ES-I3 (cell line): ENCODE measurements around the gene SOD2.
"Not testable (repeated sequence)": the region's sequence is repeated elsewhere in the genome, so short reads cannot be mapped to it uniquely, and the experiment has no call there.

Experiments used
- H3K36me3 ChIP-seq: 2 replicates; pipeline ENCODE4 v1.6.1; 2013; ENCODE audit warnings: mild to moderate bottlenecking, low read length, control low read depth, moderate library complexity; ENCODE audit not compliant: insufficient read depth
- H3K4me1 ChIP-seq: 2 replicates; pipeline ENCODE4 v1.6.1; 2013; ENCODE audit warnings: mild to moderate bottlenecking, control low read depth, low read length; ENCODE audit not compliant: insufficient read depth
- H3K9ac ChIP-seq: 2 replicates; pipeline ENCODE4 v1.6.1; 2013; ENCODE audit warnings: low read depth, mild to moderate bottlenecking, low read length, moderate library complexity
- H3K9me3 ChIP-seq: 2 replicates; pipeline ENCODE4 v1.6.1; 2013; ENCODE audit warnings: mild to moderate bottlenecking, low read length, moderate library complexity; ENCODE audit not compliant: control insufficient read depth, insufficient read depth

SOD2 gene

DNA sequence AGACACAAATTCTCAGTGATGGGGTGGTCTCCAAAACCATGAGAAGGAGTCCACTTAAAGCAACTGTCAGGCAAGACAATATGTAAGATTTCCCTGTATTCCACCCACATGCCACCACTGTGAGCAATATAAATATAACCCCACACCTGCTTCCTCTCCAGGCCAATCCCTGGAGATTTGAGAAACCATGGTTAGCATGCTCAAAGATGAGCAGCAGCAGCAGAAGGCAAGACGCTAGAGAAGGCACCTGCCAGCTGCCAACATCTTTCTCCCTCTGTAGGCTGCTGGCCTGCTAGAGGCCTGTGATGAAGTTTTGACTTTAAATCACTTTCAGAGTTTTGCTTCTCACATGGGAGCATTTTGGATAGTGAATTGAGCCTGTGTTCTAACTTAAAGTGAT lies 7.9 kb upstream of the SOD2 start:
- H3K9me3 ChIP-seq: no peaks in the 10 kb centered on the region; the same call in 1 of the 2 replicates
- no peaks in the 10 kb centered on the region for H3K36me3 ChIP-seq
- no peak overlapping the region for H3K9ac ChIP-seq
- no peaks in the 10 kb centered on the region for H3K4me1 ChIP-seq

DNA sequence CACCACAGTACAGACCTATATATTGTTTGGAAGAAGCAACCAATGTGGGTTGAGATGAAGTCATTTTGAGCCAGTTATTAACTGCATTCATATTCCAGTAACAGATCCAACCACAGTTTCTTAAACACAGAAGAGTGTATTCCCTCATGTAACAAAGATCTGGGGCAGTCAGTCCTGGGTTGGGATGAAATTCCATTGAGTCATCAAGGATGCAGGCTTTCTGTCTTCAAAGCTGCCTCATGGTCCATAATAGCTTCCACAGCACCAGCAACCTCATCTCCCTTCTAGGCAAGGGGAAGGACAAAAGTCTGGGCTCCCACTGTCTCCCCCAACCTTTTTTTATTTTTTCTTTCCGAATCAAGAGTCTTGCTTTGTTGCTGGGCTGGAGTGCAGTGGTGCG lies 2.9 kb upstream of the SOD2 start:
- no peaks in the 10 kb centered on the region for H3K36me3 ChIP-seq
- no peak overlapping the region for H3K9ac ChIP-seq
- no peaks in the 10 kb centered on the region for H3K4me1 ChIP-seq
- H3K9me3 ChIP-seq: no peaks in the 10 kb centered on the region

DNA sequence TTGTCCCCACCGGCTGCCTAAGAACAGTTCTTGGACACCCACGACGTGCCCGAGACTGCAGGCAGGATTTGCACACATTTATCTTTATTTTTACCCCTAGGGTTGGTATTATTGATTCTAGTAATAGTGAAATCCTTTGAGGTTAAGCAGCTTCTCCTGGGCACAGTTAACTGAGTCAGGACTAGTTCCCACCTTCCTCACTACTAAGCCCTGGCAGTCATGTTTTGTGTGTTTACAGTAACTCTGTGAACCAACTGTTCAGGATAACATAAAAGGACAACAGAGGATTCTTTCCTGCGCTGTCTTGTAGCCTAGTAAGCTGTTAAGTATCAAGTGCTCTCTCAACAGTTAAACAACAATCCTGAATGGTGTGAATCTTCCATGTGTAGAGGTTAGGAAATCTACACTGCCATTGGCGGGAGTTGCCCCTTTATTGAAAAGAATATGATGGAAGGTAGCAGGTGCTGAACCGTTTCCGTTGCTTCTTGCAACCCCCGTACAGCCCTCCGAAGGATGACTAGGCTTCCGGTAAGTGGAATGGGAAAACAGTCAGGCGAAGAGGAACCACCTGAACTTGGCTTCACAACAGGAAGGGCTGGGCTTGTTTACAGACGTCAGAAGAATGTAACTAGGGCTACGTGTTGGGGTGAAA lies 979 bp upstream of the SOD2 start:
- H3K9me3 ChIP-seq: no peaks in the 10 kb centered on the region
- H3K36me3 ChIP-seq: no peaks in the 10 kb centered on the region
- H3K9ac ChIP-seq: peak overlapping the region; percentile 75
- H3K4me1 ChIP-seq: no peaks in the 10 kb centered on the region

DNA sequence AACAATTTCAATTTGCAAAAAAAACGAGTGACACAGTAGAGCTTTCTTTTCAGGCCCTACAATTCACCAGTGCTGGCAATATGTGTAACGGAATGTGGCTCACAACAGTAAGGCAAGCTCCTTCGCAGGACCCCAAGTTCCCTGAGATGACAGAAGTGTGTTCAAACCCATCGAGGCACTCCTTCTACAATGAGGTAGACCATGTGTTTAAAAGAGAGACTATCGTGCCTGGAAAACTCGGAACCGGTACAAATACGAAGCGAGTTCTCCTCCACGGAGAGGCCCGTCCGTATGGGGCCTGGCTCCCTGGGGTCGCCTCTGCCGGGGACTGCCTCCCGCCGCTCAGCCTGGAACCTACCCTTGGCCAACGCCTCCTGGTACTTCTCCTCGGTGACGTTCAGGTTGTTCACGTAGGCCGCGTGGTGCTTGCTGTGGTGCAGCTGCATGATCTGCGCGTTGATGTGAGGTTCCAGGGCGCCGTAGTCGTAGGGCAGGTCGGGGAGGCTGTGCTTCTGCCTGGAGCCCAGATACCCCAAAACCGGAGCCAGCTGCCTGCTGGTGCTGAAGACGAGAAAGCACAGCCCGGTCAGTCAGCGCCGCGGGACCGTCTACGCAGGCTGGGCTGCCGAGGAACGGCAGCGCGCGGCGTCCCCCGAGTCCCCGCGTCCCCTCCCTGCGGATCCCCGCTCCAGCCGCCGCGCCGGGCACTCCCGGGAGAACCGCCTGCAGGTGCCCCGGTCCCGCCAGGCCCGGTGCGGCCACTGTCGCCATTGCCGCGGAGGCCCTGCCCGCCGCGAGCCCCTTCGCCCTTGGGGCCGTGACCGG lies 526 bp downstream of the SOD2 start:
- Histone ChIP-seq H3K4me1 (no peaks in the 10 kb centered on the region), H3K9me3 (no peaks in the 10 kb centered on the region), H3K9ac (peak overlapping the region; percentile 80), H3K36me3 (peaks cover 4% of the 10 kb centered on the region; the same call in 1 of the 2 replicates)

DNA sequence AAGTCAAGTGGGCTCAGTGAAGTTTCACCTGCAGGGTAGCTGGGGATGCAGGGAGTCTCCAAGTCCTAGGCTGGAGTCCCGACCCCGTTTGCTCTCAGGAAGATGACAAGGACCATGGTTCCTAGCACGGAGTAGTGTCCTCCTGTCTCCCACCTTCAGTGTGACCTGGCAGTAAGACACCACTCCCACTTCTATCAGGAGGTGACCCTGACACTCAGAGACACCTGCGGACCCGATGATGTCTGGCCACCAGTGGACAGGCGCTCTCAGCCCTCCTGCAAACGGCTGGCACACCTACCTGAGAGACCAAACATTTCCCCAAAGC lies 1.1 kb downstream of the SOD2 start:
- peaks cover 4% of the 10 kb centered on the region; the same call in 1 of the 2 replicates for H3K36me3 ChIP-seq
- no peaks in the 10 kb centered on the region for H3K4me1 ChIP-seq
- peak overlapping the region; percentile 80; the same call in 1 of the 2 replicates for H3K9ac ChIP-seq
- no peaks in the 10 kb centered on the region for H3K9me3 ChIP-seq

DNA sequence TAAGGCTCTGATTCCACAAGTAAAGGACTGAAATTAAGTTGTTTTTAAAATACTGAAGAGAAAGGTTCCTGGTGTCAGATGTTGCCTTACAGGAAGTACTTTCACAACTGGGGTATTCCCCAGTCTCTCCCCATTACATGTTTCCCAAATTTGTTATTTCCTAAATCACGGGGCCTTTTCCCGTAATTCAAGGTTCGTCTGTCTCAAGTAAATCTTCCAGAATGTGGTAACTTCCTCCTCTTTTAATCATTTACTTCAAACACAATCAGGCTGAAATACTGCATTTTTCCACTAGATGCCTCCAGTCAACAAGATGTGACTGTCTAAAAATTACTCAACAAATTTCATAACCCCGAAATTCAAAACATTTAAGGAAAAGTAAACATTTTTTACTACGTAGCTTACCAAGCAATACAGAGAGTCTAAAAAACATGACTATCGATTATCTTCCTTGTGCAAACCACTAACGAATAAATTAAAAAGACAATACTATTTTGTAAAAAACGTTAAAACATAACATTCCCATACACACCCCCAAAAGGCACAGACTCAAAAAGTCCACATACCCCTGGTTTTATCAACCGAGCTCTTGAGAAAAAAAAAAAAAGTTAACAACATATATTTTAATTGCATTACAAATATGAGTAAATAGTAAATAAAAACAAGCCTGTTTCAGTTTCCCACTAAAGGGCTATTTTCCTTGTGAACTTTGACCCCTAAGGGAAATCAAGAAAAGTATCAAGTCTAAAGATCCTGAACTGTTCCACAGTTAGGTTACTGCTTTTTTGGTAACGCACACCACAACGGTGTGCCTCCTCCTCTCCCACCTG lies 1.7 kb downstream of the SOD2 start:
- H3K4me1 ChIP-seq: no peaks in the 10 kb centered on the region
- H3K36me3 ChIP-seq: peaks cover 4% of the 10 kb centered on the region; the same call in 1 of the 2 replicates
- peak overlapping the region; percentile 80; the same call in 1 of the 2 replicates for H3K9ac ChIP-seq
- H3K9me3 ChIP-seq: no peaks in the 10 kb centered on the region

DNA sequence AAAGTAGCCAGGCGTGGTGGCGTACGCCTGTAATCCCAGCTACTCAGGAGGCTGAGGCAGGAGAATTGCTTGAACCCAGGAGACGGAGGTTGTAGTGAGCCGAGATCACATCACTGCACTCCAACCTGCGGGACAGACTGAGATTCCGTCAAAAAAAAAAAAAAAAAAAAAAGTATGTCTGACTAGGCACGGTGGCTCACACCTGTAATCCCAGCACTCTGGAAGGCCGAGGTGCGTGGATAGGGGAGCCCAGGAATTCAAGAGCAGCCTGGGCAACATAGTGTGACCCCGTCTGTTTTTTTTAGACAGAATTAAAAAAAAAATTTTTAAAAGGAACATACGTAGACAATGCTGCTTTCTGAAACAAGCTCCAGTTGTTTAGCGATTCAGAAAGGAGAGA lies 2.9 kb downstream of the SOD2 start:
- not testable (repeated sequence) for H3K9me3 ChIP-seq, H3K9ac ChIP-seq, H3K4me1 ChIP-seq, H3K36me3 ChIP-seq

DNA sequence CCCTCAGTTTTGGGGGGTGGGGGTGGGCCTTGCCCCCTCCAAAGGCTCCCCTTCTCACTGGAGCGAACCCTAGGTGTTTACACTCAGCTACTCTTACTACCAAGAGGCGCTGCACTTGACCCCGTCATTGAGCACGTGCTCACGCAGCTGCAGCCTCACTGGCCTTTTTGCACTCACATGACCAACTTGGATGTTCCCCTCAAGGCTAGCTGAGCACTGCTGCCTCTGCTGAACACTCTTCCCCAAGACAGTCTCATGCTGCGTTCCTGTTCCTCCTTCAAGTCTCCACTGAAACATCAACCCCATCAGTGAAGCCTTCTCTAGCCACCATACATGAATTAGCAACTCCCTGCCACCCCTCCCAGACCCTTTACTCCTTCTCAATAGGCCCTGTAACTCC lies 4.0 kb downstream of the SOD2 start:
- peaks cover 4% of the 10 kb centered on the region for H3K36me3 ChIP-seq
- no peaks in the 10 kb centered on the region for H3K4me1 ChIP-seq
- no peak overlapping the region for H3K9ac ChIP-seq
- no peaks in the 10 kb centered on the region for H3K9me3 ChIP-seq

DNA sequence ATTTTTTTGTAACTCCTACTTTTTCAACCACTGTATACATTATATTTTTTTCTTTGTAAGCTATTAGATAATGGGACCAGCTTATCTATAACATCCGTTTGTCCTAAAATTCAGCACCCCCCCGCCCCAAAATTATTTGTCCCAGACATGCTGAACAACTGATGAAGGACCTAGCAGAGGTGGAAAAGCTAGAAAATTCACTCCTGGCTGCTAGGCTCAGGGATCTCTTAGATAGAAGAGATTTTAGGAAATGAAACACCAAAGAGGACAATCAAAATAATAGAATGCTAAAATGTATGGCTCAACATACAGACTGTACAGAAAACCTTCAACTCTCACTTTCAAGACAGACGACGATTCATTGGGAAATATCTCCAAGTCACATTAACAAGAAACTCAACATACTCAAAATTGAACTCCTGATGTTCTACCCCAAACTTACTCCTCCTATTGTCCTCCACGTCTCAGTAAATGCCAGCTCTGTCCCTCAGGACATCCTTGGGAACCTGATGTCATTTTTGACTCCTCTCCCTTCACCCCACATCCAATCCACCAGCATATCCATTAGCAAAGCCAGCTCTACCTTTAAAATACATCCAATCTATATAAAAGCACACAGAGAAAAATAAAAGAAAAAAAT lies 4.7 kb downstream of the SOD2 start:
- Histone ChIP-seq H3K9ac (no peak overlapping the region), H3K9me3 (no peaks in the 10 kb centered on the region), H3K36me3 (peaks cover 4% of the 10 kb centered on the region), H3K4me1 (no peaks in the 10 kb centered on the region)

DNA sequence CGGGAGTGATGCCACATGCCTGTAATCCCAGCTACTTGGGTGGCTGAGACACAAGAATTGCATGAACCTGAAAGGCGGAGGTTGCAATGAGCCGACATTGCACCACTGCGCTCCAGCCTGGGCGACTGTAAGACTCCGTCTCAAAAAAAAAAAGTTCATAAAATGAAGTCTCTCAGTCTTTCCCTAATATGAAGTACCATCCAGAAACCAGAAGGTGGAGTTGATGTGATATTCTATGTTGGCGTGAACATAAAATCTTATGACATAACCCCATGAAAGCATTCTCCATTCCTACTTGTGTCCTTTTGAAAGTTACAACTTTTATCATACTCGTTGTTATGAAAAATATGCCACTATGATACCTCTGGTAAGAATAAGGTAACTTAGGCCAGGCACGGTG lies 5.7 kb downstream of the SOD2 start:
- Histone ChIP-seq H3K9me3 (no peaks in the 10 kb centered on the region), H3K36me3 (peaks cover 4% of the 10 kb centered on the region), H3K4me1 (no peaks in the 10 kb centered on the region), H3K9ac (no peak overlapping the region)

DNA sequence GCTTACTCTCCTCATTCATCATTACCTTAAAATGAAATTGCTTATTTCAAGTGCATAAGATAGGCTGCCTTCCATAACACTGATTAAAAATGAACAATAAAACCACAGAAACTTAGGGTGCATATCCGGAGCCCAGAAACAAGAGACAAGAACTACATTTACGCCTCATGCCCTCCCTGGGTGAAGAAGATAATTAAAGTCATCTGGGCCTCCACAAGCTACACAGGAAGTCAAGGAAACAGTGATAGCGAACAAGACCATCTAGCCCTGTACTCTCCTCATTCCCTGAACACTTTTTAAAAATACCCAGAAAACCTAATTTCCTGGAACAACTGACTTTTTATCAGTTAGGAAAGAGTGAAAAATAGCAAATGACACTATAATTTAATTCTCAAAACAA lies 6.3 kb downstream of the SOD2 start:
- no peak overlapping the region for H3K9ac ChIP-seq
- no peaks in the 10 kb centered on the region for H3K9me3 ChIP-seq
- H3K4me1 ChIP-seq: no peaks in the 10 kb centered on the region
- H3K36me3 ChIP-seq: peaks cover 4% of the 10 kb centered on the region

DNA sequence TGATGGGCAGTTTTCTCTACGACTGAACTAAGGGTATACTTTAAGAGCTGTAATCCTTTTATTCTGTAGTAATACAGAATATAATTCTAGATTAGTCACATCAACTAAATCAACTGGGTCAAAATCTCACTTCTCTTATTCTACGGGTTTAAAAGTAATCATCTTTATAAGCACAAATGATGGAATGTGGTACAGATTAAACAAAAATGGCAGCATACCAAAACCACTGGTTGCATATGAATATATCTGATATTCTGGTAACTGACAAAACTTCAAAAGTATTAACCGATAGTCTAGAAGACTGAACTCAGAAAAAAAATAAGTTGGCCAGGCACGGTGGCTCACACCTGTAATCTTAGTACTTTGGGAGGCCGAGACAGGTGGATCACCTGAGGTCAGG lies 7.0 kb downstream of the SOD2 start:
- peaks cover 6% of the 10 kb centered on the region for H3K36me3 ChIP-seq
- no peaks in the 10 kb centered on the region for H3K4me1 ChIP-seq
- no peak overlapping the region for H3K9ac ChIP-seq
- no peaks in the 10 kb centered on the region for H3K9me3 ChIP-seq

DNA sequence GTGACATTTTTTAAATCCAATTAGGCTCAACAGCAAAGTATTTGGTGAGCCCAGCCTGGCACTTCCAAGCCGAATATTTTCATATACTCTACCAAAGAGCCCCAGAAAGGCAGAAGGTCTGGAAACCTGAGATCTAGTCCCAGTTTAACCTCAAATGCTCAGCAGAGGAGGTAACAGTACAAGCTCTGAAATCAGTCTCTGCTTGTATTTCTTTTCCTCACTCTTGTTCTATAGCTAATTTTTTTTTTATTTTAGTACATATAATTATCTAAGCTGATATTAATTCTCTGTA lies 9.1 kb downstream of the SOD2 start:
- no peak overlapping the region for H3K9ac ChIP-seq
- no peaks in the 10 kb centered on the region for H3K4me1 ChIP-seq
- peaks cover 8% of the 10 kb centered on the region for H3K36me3 ChIP-seq
- H3K9me3 ChIP-seq: no peaks in the 10 kb centered on the region

DNA sequence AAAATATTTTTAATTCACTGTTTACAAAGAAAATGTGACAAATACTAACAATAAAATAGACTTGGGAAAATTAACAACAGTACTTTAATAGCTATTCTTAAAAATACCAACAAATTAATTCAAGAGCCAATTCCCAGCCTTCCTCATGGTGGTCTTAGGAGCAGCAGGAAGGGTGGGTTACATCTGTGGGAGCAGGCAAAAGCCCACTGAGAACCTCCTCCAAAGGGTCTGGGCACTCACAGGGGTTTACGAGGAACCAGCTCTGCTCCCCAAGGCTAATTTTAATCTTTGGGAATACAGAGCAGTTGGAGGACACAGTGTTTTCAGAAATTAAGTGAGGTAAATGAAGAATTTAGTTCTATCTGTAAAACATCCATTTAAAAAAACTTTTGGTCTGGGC lies 10.2 kb downstream of the SOD2 start:
- peaks cover 8% of the 10 kb centered on the region for H3K36me3 ChIP-seq
- no peak overlapping the region for H3K9ac ChIP-seq
- no peaks in the 10 kb centered on the region for H3K4me1 ChIP-seq
- no peaks in the 10 kb centered on the region for H3K9me3 ChIP-seq
